ENCODE results near the gene PCDHGA9. TPM values are rescaled to one million over a fixed set of nuclear protein-coding genes. Genes with fewer than 3 reads are reported as not detected.
"Not testable (repeated sequence)": the region's sequence is repeated elsewhere in the genome, so short reads cannot be mapped to it uniquely, and the experiment has no call there.

Gene PCDHGA9
- total and polyA plus RNA-seq, 2 donors (not counting 1 experiment from before 2014, with no cell fraction given), result 3.3 to 4.8 TPM

GRCh38 chr5:141387557-141388311, 14.8 kb upstream of the PCDHGA9 start, which contains the start of gene PCDHGB4:
TSS of gene PCDHGB4 (plus strand) at chr5:141387698. CDS start at chr5:141387885, 187 bp downstream.
- DNase-seq (ENCODE audit: low read depth in 2 of 2), result peak; percentile 46 to 56
- H3K9ac ChIP-seq (ENCODE audit: insufficient read depth, low read length); H3K27me3 ChIP-seq (ENCODE audit: control insufficient read depth, insufficient read depth, low read length); H3K79me2 ChIP-seq (ENCODE audit: control insufficient read depth, insufficient read depth, low read length); H3K27ac ChIP-seq (ENCODE audit: insufficient read depth, low read length); H3K36me3 ChIP-seq (ENCODE audit: control insufficient read depth, insufficient read depth, low read length); H4K20me1 ChIP-seq (ENCODE audit: control insufficient read depth, extremely low read depth, insufficient read depth, low read length); H3K9me3 ChIP-seq (ENCODE audit: control insufficient read depth, insufficient read depth, low read depth, low read length); H2AFZ ChIP-seq (ENCODE audit: low read length); H3K4me2 ChIP-seq (ENCODE audit: extremely low read depth, insufficient read depth, low read length); H3K4me1 ChIP-seq (ENCODE audit: control insufficient read depth, extremely low read depth, insufficient read depth, low read length): not testable (repeated sequence)
- H3K4me3 ChIP-seq (replicated peaks in 1 of 4; ENCODE audit: control extremely low read depth in 1 of 4, insufficient read depth in 1 of 4, low read depth in 3 of 4, low read length in 4 of 4), result peak within 1 kb of the TSS in 2 of 4 experiments; percentile 45 to 53
- TF ChIP-seq, protein P1, sequence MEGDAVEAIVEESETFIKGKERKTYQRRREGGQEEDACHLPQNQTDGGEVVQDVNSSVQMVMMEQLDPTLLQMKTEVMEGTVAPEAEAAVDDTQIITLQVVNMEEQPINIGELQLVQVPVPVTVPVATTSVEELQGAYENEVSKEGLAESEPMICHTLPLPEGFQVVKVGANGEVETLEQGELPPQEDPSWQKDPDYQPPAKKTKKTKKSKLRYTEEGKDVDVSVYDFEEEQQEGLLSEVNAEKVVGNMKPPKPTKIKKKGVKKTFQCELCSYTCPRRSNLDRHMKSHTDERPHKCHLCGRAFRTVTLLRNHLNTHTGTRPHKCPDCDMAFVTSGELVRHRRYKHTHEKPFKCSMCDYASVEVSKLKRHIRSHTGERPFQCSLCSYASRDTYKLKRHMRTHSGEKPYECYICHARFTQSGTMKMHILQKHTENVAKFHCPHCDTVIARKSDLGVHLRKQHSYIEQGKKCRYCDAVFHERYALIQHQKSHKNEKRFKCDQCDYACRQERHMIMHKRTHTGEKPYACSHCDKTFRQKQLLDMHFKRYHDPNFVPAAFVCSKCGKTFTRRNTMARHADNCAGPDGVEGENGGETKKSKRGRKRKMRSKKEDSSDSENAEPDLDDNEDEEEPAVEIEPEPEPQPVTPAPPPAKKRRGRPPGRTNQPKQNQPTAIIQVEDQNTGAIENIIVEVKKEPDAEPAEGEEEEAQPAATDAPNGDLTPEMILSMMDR (conservative IDR thresholded peaks at IDR 0.05 in 1 of 2, IDR thresholded peaks at IDR 0.05 in 1 of 2; ENCODE audit: low read depth in 1 of 2, low read length in 2 of 2), result peak; percentile 37 to 53

DNA sequence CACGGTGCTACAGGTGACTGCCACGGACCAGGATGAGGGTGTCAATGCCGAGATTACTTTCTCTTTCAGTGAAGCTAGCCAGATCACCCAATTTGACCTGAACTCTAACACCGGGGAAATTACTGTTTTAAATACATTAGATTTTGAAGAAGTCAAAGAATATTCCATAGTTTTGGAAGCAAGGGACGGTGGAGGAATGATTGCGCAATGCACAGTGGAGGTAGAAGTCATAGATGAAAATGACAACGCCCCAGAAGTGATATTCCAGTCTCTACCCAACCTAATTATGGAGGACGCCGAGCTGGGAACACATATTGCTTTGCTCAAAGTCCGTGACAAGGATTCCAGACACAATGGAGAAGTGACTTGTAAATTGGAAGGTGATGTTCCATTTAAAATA, 13.9 kb upstream of the PCDHGA9 start:
- Histone ChIP-seq H3K27ac (ENCODE audit: insufficient read depth, low read length) (no peak overlapping the region), H4K20me1 (ENCODE audit: control insufficient read depth, extremely low read depth, insufficient read depth, low read length) (no peaks in the 10 kb centered on the region), H3K4me3 (replicated peaks in 1 of 4; ENCODE audit: control extremely low read depth in 1 of 4, insufficient read depth in 1 of 4, low read depth in 3 of 4, low read length in 4 of 4) (no peak overlapping the region), H3K36me3 (ENCODE audit: control insufficient read depth, insufficient read depth, low read length) (no peaks in the 10 kb centered on the region), H3K9me3 (ENCODE audit: control insufficient read depth, insufficient read depth, low read depth, low read length) (peaks cover 5% of the 10 kb centered on the region), H3K4me2 (ENCODE audit: extremely low read depth, insufficient read depth, low read length) (no peak overlapping the region), H3K4me1 (ENCODE audit: control insufficient read depth, extremely low read depth, insufficient read depth, low read length) (no peaks in the 10 kb centered on the region), H3K79me2 (ENCODE audit: control insufficient read depth, insufficient read depth, low read length) (no peaks in the 10 kb centered on the region), H2AFZ (ENCODE audit: low read length) (no peak overlapping the region), H3K9ac (ENCODE audit: insufficient read depth, low read length) (no peak overlapping the region), H3K27me3 (ENCODE audit: control insufficient read depth, insufficient read depth, low read length) (no peaks in the 10 kb centered on the region)
- TF ChIP-seq, protein P1 (conservative IDR thresholded peaks at IDR 0.05 in 1 of 2, IDR thresholded peaks at IDR 0.05 in 1 of 2; ENCODE audit: low read depth in 1 of 2, low read length in 2 of 2), result no peak
- no peak for TF ChIP-seq EZH2 (IDR thresholded peaks at IDR 0.05; ENCODE audit: low read length, missing control alignments)
- DNase-seq (ENCODE audit: low read depth in 2 of 2), result no peak

DNA sequence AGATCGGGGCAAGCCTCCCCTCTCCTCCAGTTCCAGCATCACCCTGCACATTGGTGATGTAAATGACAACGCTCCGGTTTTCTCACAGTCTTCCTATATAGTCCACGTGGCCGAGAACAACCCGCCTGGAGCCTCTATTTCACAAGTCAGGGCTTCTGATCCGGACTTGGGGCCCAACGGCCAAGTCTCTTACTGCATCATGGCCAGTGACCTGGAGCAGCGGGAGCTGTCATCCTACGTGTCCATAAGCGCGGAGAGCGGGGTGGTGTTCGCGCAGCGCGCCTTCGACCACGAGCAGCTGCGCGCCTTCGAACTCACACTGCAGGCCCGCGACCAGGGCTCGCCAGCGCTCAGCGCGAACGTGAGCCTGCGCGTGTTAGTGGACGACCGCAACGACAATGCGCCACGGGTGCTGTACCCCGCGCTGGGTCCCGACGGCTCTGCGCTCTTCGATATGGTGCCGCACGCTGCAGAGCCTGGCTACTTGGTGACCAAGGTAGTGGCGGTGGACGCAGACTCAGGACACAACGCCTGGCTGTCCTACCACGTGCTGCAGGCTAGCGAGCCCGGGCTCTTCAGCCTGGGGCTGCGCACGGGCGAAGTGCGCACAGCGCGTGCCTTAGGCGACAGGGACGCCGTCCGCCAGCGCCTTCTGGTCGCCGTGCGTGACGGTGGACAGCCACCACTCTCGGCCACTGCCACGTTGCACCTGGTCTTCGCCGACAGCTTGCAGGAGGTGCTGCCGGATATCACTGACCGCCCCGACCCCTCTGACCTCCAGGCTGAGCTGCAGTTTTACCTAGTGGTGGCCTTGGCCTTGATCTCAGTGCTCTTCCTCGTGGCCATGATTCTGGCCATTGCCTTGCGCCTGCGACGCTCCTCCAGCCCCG, 13.2 kb upstream of the PCDHGA9 start:
- Histone ChIP-seq H3K9me3 (ENCODE audit: control insufficient read depth, insufficient read depth, low read depth, low read length) (peaks cover 6% of the 10 kb centered on the region), H3K4me2 (ENCODE audit: extremely low read depth, insufficient read depth, low read length) (no peak overlapping the region), H3K4me1 (ENCODE audit: control insufficient read depth, extremely low read depth, insufficient read depth, low read length) (no peaks in the 10 kb centered on the region), H2AFZ (ENCODE audit: low read length) (no peak overlapping the region), H4K20me1 (ENCODE audit: control insufficient read depth, extremely low read depth, insufficient read depth, low read length) (no peaks in the 10 kb centered on the region), H3K4me3 (replicated peaks in 1 of 4; ENCODE audit: control extremely low read depth in 1 of 4, insufficient read depth in 1 of 4, low read depth in 3 of 4, low read length in 4 of 4) (no peak overlapping the region), H3K9ac (ENCODE audit: insufficient read depth, low read length) (no peak overlapping the region), H3K79me2 (ENCODE audit: control insufficient read depth, insufficient read depth, low read length) (no peaks in the 10 kb centered on the region), H3K36me3 (ENCODE audit: control insufficient read depth, insufficient read depth, low read length) (no peaks in the 10 kb centered on the region), H3K27ac (ENCODE audit: insufficient read depth, low read length) (no peak overlapping the region), H3K27me3 (ENCODE audit: control insufficient read depth, insufficient read depth, low read length) (no peaks in the 10 kb centered on the region)
- no peak for DNase-seq (ENCODE audit: low read depth in 2 of 2)
- TF ChIP-seq, protein P1 (conservative IDR thresholded peaks at IDR 0.05 in 1 of 2, IDR thresholded peaks at IDR 0.05 in 1 of 2; ENCODE audit: low read depth in 1 of 2, low read length in 2 of 2), result no peak
- TF ChIP-seq EZH2 (IDR thresholded peaks at IDR 0.05; ENCODE audit: low read length, missing control alignments), result no peak

Measured in fibroblast of lung (primary cell).